Endothelial cell of umbilical vein (primary cell): Measurements from ENCODE around the gene SETD3. TPM values are rescaled to one million over a fixed set of nuclear protein-coding genes. Genes with fewer than 3 reads are reported as not detected.

Source experiments
- BruUV-seq: library from RNA; stranded (reverse); fragments of 400-500 nt; replicated peaks from 2 replicates; lab custom pipeline; 2021; lab: Mats Ljungman, UMichigan
- CTCF ChIA-PET: fragments of 300-600, 350-600 bp; sonication (Branson Sonifier 250); formaldehyde crosslinking; loops from one replicate; lab custom pipeline; 2021; ENCODE audit warnings: antibody characterized with exemption, inconsistent platforms; lab: Charles Lee
- POLR2A ChIA-PET: fragments of 300-600, 350-600 bp; sonication (Branson Sonifier 250); formaldehyde crosslinking; loops from one replicate; lab custom pipeline; 2021; ENCODE audit warnings: antibody characterized with exemption, inconsistent platforms; lab: Charles Lee
- DNase-seq: peaks from one replicate; pipeline ENCODE4 v3.0.0-alpha.2; 2011; ENCODE audit warnings: low read depth, low spot score
- FAIRE-seq: peaks from 2 replicates; lab custom pipeline; 2011; peaks lifted over from hg19 to GRCh38; lab: Jason Lieb, UNC
- H2AFZ ChIP-seq: 2 replicates; pipeline ENCODE4 v1.6.0; 2012; ENCODE audit warnings: low read depth, low read length, control low read depth, inconsistent platforms
- H3K27ac ChIP-seq: 2 replicates; pipeline ENCODE4 v1.5.1; 2011; ENCODE audit warnings: low read depth, mild to moderate bottlenecking, control low read depth, low read length, moderate library complexity; ENCODE audit not compliant: insufficient read depth
- H3K27me3 ChIP-seq, 2 experiments: 2 replicates each; pipeline versions ENCODE4 v1.6.0 to v1.6.1; 2011; ENCODE audit warnings: low read length in 2 of 2, mixed read lengths in 1 of 2; ENCODE audit not compliant: control insufficient read depth in 2 of 2, insufficient read depth in 2 of 2
- H3K36me3 ChIP-seq, 2 experiments: 2 replicates in 1 of 2; 3 replicates in 1 of 2; pipeline ENCODE4 v1.5.1; 2011; ENCODE audit warnings: low read length in 2 of 2, mild to moderate bottlenecking in 1 of 2, moderate library complexity in 1 of 2; ENCODE audit not compliant: control insufficient read depth in 2 of 2, insufficient read depth in 2 of 2; ENCODE audit errors: extremely low read depth in 1 of 2
- H3K4me1 ChIP-seq: 3 replicates; pipeline ENCODE4 v1.5.1; 2011; ENCODE audit warnings: mild to moderate bottlenecking, low read length; ENCODE audit not compliant: control insufficient read depth, insufficient read depth; ENCODE audit errors: extremely low read depth
- H3K4me2 ChIP-seq: 2 replicates; pipeline ENCODE4 v1.6.1; 2011; ENCODE audit warnings: low read length, control low read depth, mixed read lengths; ENCODE audit not compliant: insufficient read depth
- H3K4me3 ChIP-seq, 3 experiments: fragments of 200-600 bp in 1 of 3; sonication (generic), shearing (Covaris generic) in 1 of 3; replicated peaks in 1 of 3; 2 replicates each; pipeline ENCODE4 v1.5.1; 2011 to 2016; ENCODE audit warnings: control low read depth in 3 of 3, low read length in 3 of 3, mild to moderate bottlenecking in 2 of 3, inconsistent platforms in 1 of 3, low read depth in 1 of 3, moderate library complexity in 1 of 3; ENCODE audit not compliant: insufficient read depth in 1 of 3
- H3K79me2 ChIP-seq: 2 replicates; pipeline ENCODE4 v1.6.0; 2012; ENCODE audit warnings: low read length, inconsistent platforms; ENCODE audit not compliant: control insufficient read depth, insufficient read depth
- H3K9ac ChIP-seq: replicated peaks from 2 replicates; pipeline ENCODE3; 2011; ENCODE audit warnings: low read length, control low read depth; ENCODE audit not compliant: insufficient read depth; ENCODE audit errors: extremely low read depth
- H3K9me1 ChIP-seq: replicated peaks from 3 replicates; pipeline ENCODE4 v1.6.0; 2011; ENCODE audit warnings: mild to moderate bottlenecking, low read length; ENCODE audit not compliant: control insufficient read depth, insufficient read depth; ENCODE audit errors: extremely low read depth
- H3K9me3 ChIP-seq: replicated peaks from 2 replicates; pipeline ENCODE4 v1.5.1; 2012; ENCODE audit warnings: low read length, inconsistent platforms; ENCODE audit not compliant: control insufficient read depth, insufficient read depth
- H4K20me1 ChIP-seq: replicated peaks from 2 replicates; pipeline ENCODE3; 2011; ENCODE audit warnings: mild to moderate bottlenecking, low read length; ENCODE audit not compliant: control insufficient read depth, insufficient read depth; ENCODE audit errors: extremely low read depth
- CTCF ChIP-seq, 2 donors: IDR thresholded peaks; 1 replicate in 1 of 2; 2 replicates in 1 of 2; pipeline ENCODE4 v1.5.1; 2011; ENCODE audit warnings: low read length in 2 of 2, mild to moderate bottlenecking in 2 of 2, moderate library complexity in 2 of 2, control low read depth in 1 of 2, inconsistent platforms in 1 of 2, low read depth in 1 of 2; ENCODE audit not compliant: insufficient read depth in 1 of 2; ENCODE audit errors: extremely low read depth in 1 of 2
- EZH2 ChIP-seq: IDR thresholded peaks from 2 replicates; pipeline ENCODE4 v1.6.1; 2012; ENCODE audit warnings: borderline replicate concordance, low read depth, mild to moderate bottlenecking, moderate library complexity, low read length, inconsistent platforms; ENCODE audit not compliant: severe bottlenecking
- FOS ChIP-seq: IDR thresholded peaks from 2 replicates; pipeline ENCODE4 v1.6.1; 2011; ENCODE audit warnings: mild to moderate bottlenecking, low read length, moderate library complexity, borderline replicate concordance; ENCODE audit not compliant: insufficient read depth
- GATA2 ChIP-seq: IDR thresholded peaks from 2 replicates; pipeline ENCODE4 v1.7.0; 2011; ENCODE audit warnings: low read depth, mild to moderate bottlenecking, moderate library complexity, mixed read lengths, low read length; ENCODE audit not compliant: insufficient read length, insufficient read depth
- JUN ChIP-seq: IDR thresholded peaks from 2 replicates; pipeline ENCODE4 v1.6.1; 2011; ENCODE audit warnings: borderline replicate concordance, low read depth; ENCODE audit not compliant: insufficient read length, insufficient read depth
- MAX ChIP-seq: IDR thresholded peaks from 2 replicates; pipeline ENCODE4 v1.6.1; 2011; ENCODE audit not compliant: insufficient read depth, insufficient read length
- MYC ChIP-seq: IDR thresholded peaks from one replicate; pipeline ENCODE4 v1.6.1; 2011; ENCODE audit warnings: mild to moderate bottlenecking, low read depth, low read length
- POLR2A ChIP-seq: IDR thresholded peaks from 2 replicates; pipeline ENCODE4 v1.6.1; 2012; ENCODE audit warnings: low read depth, mild to moderate bottlenecking, control low read depth, low read length
- POLR2AphosphoS5 ChIP-seq: IDR thresholded peaks from 2 replicates; pipeline ENCODE4 v1.6.1; 2012; ENCODE audit warnings: low read depth, mild to moderate bottlenecking, control low read depth, low read length, moderate library complexity; ENCODE audit not compliant: insufficient read depth
- dilution Hi-C: fragments of 300-500 bp; cut with MboI; formaldehyde crosslinking; loops from one replicate; pipeline ENCODE4 v1.15.0; 2019; ENCODE audit warnings: low sequenced_read_pairs; ENCODE audit not compliant: extremely low pct_ligation_motif_present
- intact Hi-C: fragments of 100-400 bp; cut with micrococcal nuclease; formaldehyde crosslinking; loops from one replicate; pipeline ENCODE4 v1.10.0; 2022
- polyA plus RNA-seq, 4 experiments: library from polyadenylated mRNA; depleted of rRNA in 3 of 4; stranded (reverse) in 3 of 4; unstranded in 1 of 4; fragments of >200 nt; gene quantifications; 2 replicates each; pipeline versions ENCODE4 v1.2.1 to v1.2.3, GENCODE V29; 2011 to 2012; ENCODE audit warnings: missing spikeins in 1 of 4
- total RNA-seq: library from RNA; stranded (reverse); gene quantifications from 2 replicates; pipeline ENCODE4 v1.2.3, GENCODE V29; 2021

SETD3 gene
- total and polyA plus RNA-seq, 2 donors (not counting 3 experiments of a cell fraction or from before 2014, with no cell fraction given): 18.1 to 53.1 TPM

GRCh38 chr14:99503848-99504453 lies 23.3 kb upstream of the SETD3 start:
- no peak overlapping the region for H3K9ac ChIP-seq
- CTCF ChIA-PET: interaction anchor here (0.9 kb wide), 1 partner anchor 14 kb away, joined by 3 read pairs; no protein-coding TSS in a partner anchor
- no peak overlapping the region for H2AFZ ChIP-seq
- no peak overlapping the region for H3K4me3 ChIP-seq
- intact Hi-C loops: no loop called here
- H3K4me1 ChIP-seq: peaks cover 22% of the 10 kb centered on the region
- H3K4me2 ChIP-seq: no peak overlapping the region
- DNase-seq (no peak), FAIRE-seq (no peak)
- H3K9me1 ChIP-seq: no peaks in the 10 kb centered on the region
- POLR2A ChIA-PET: no interaction called here
- no peak overlapping the region for H3K27ac ChIP-seq
- H3K9me3 ChIP-seq: no peaks in the 10 kb centered on the region
- BruUV-seq: no TSS peak
- dilution Hi-C loops: no loop called here
- no peaks in the 10 kb centered on the region for H3K27me3 ChIP-seq
- TF ChIP-seq GATA2 (no peak), FOS (no peak), MAX (no peak), POLR2AphosphoS5 (no peak), MYC (no peak), POLR2A (no peak), JUN (no peak)
- peaks cover 29 to 30% of the 10 kb centered on the region in 2 experiments for H3K36me3 ChIP-seq
- H3K79me2 ChIP-seq: no peaks in the 10 kb centered on the region
- H4K20me1 ChIP-seq: no peaks in the 10 kb centered on the region

- Histone ChIP-seq H3K79me2 (no peaks in the 10 kb centered on the region), H3K27ac (no peak overlapping the region), H3K9me3 (no peaks in the 10 kb centered on the region), H2AFZ (no peak overlapping the region), H3K4me2 (no peak overlapping the region), H4K20me1 (no peaks in the 10 kb centered on the region), H3K27me3 (no peaks in the 10 kb centered on the region), H3K4me1 (peaks cover 22% of the 10 kb centered on the region), H3K36me3 (peaks cover 19 to 22% of the 10 kb centered on the region in 2 experiments), H3K9me1 (no peaks in the 10 kb centered on the region), H3K4me3 (no peak overlapping the region), H3K9ac (no peak overlapping the region)
- FAIRE-seq: no peak
- no peak for TF ChIP-seq POLR2A
- TF ChIP-seq POLR2AphosphoS5: no peak
- TF ChIP-seq GATA2: no peak
- TF ChIP-seq JUN: no peak
- no peak for TF ChIP-seq MAX
- no peak for TF ChIP-seq CTCF (IDR thresholded peaks at IDR 0.05; ENCODE audit: extremely low read depth in 1 of 2, insufficient read depth in 1 of 2, low read depth in 1 of 2, low read length in 2 of 2)
- TF ChIP-seq FOS: no peak
- no peak for TF ChIP-seq EZH2
- TF ChIP-seq MYC: no peak
- no TSS peak for BruUV-seq
- ChIA-PET CTCF (interaction anchor here (0.9 kb wide), 1 partner anchor 13 kb away, joined by 3 read pairs; no protein-coding TSS in a partner anchor), POLR2A (no interaction called here)
- dilution Hi-C loops (no loop called here), intact Hi-C loops (no loop called here)
- DNase-seq: no peak
These were observed 22.3 kb upstream of the SETD3 start for GRCh38 chr14:99502989-99503421.
